ENCODE results near the gene TBC1D5. TPM values are rescaled to one million over a fixed set of nuclear protein-coding genes. Genes with fewer than 3 reads are reported as not detected.

Gene TBC1D5
- total RNA-seq, 1 experiment from 2014 or later, result 43.3 TPM

GRCh38 chr3:17431484-17432045 is 310.9 kb downstream of the TBC1D5 start:
- TF ChIP-seq CTCF (IDR thresholded peaks at IDR 0.05; ENCODE audit: unreplicated experiment), result no peak
- no TSS peak for BruUV-seq (replicated peaks)
- CTCF ChIA-PET, result interaction anchor here (8.9 kb wide), 1 partner anchor 410 kb away, joined by 124 read pairs; no protein-coding TSS in a partner anchor
- no peaks in the 10 kb centered on the region for H3K27me3 Mint-ChIP-seq (ENCODE audit: insufficient read depth, unreplicated experiment)
- no peaks in the 10 kb centered on the region for H3K9me3 Mint-ChIP-seq (ENCODE audit: unreplicated experiment)
- H3K36me3 Mint-ChIP-seq (ENCODE audit: insufficient read depth, unreplicated experiment), result no peaks in the 10 kb centered on the region
- POLR2A ChIA-PET, result no interaction called here
- intact Hi-C loops (cut with micrococcal nuclease), result loop anchor here (1.0 to 2.0 kb wide), 3 partner anchors 255 to 863 kb away; no protein-coding TSS in a partner anchor
- no peak overlapping the region for H3K27ac Mint-ChIP-seq (ENCODE audit: low read depth, unreplicated experiment)
- H3K4me1 Mint-ChIP-seq (ENCODE audit: insufficient read depth, unreplicated experiment), result peaks cover 4% of the 10 kb centered on the region
- H3K4me3 Mint-ChIP-seq (ENCODE audit: unreplicated experiment), result no peak overlapping the region
- DNase-seq (ENCODE audit: unreplicated experiment), result no peak

DNA sequence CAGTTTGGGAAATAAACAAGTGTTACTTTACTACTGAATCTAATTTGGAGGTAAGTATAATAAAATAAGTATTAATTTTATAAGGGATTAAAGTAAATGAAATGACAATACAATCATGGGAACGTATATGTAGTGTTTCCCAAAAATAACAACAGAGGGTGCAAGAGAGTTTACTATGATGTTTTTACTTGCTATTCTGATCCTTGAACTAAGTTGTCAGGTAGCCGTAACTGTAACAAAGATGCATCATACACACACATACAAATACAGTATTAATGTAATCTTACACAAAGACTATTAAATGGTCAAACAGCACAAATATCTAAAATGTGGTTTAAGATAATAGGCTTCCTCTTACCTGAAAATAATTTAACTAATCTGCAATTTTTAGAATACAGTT is 311.4 kb downstream of the TBC1D5 start:
- Mint-ChIP-seq H3K36me3 (ENCODE audit: insufficient read depth, unreplicated experiment) (no peaks in the 10 kb centered on the region), H3K4me1 (ENCODE audit: insufficient read depth, unreplicated experiment) (peaks cover 4% of the 10 kb centered on the region), H3K9me3 (ENCODE audit: unreplicated experiment) (no peaks in the 10 kb centered on the region), H3K27ac (ENCODE audit: low read depth, unreplicated experiment) (no peak overlapping the region), H3K27me3 (ENCODE audit: insufficient read depth, unreplicated experiment) (no peaks in the 10 kb centered on the region), H3K4me3 (ENCODE audit: unreplicated experiment) (no peak overlapping the region)
- CTCF ChIA-PET, result interaction anchor here (0.6 to 8.9 kb wide), 12 partner anchors 9 to 653 kb away, joined by 3 to 124 read pairs (median 3); no protein-coding TSS in a partner anchor
- intact Hi-C loops (cut with micrococcal nuclease), result loop anchor here (1.0 to 2.0 kb wide), 3 partner anchors 255 to 864 kb away; no protein-coding TSS in a partner anchor
- POLR2A ChIA-PET, result interaction anchor here (0.5 kb wide), 1 partner anchor 225 kb away, joined by 3 read pairs; no protein-coding TSS in a partner anchor
- BruUV-seq (replicated peaks), result no TSS peak
- peak; percentile 42 for TF ChIP-seq CTCF (IDR thresholded peaks at IDR 0.05; ENCODE audit: unreplicated experiment)
- DNase-seq (ENCODE audit: unreplicated experiment), result peak; percentile 54

DNA sequence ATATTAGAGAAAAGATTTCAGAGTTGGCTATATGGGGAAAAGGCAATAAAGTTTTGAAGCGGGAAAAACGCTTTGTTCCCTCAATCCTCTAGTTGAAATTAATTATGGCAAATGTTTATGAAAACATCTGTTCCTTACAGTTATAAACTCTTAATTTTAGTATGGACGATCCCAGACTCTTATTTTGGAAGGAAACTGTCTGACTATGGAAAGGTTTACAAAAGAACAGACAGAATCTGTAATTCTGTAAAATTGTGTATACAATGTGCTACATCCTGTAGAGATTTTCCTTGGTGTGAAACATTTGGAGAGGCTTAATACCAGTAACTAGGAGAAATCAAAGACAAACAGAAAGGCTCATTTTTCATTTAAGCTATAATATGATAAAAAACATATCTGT is 311.8 kb downstream of the TBC1D5 start:
- H3K4me1 Mint-ChIP-seq (ENCODE audit: insufficient read depth, unreplicated experiment), result peaks cover 4% of the 10 kb centered on the region
- POLR2A ChIA-PET, result interaction anchor here (0.5 kb wide), 2 partner anchors 217 to 225 kb away, joined by 3 to 4 read pairs; no protein-coding TSS in a partner anchor
- no peak overlapping the region for H3K4me3 Mint-ChIP-seq (ENCODE audit: unreplicated experiment)
- no peaks in the 10 kb centered on the region for H3K9me3 Mint-ChIP-seq (ENCODE audit: unreplicated experiment)
- H3K27ac Mint-ChIP-seq (ENCODE audit: low read depth, unreplicated experiment), result no peak overlapping the region
- H3K27me3 Mint-ChIP-seq (ENCODE audit: insufficient read depth, unreplicated experiment), result no peaks in the 10 kb centered on the region
- intact Hi-C loops (cut with micrococcal nuclease), result loop anchor here (2.0 kb wide), 1 partner anchor 864 kb away; no protein-coding TSS in a partner anchor
- CTCF ChIA-PET, result interaction anchor here (0.6 to 8.9 kb wide), 13 partner anchors 10 to 653 kb away, joined by 3 to 124 read pairs (median 3); no protein-coding TSS in a partner anchor
- no TSS peak for BruUV-seq (replicated peaks)
- no peak for TF ChIP-seq CTCF (IDR thresholded peaks at IDR 0.05; ENCODE audit: unreplicated experiment)
- DNase-seq (ENCODE audit: unreplicated experiment), result no peak
- H3K36me3 Mint-ChIP-seq (ENCODE audit: insufficient read depth, unreplicated experiment), result no peaks in the 10 kb centered on the region

DNA sequence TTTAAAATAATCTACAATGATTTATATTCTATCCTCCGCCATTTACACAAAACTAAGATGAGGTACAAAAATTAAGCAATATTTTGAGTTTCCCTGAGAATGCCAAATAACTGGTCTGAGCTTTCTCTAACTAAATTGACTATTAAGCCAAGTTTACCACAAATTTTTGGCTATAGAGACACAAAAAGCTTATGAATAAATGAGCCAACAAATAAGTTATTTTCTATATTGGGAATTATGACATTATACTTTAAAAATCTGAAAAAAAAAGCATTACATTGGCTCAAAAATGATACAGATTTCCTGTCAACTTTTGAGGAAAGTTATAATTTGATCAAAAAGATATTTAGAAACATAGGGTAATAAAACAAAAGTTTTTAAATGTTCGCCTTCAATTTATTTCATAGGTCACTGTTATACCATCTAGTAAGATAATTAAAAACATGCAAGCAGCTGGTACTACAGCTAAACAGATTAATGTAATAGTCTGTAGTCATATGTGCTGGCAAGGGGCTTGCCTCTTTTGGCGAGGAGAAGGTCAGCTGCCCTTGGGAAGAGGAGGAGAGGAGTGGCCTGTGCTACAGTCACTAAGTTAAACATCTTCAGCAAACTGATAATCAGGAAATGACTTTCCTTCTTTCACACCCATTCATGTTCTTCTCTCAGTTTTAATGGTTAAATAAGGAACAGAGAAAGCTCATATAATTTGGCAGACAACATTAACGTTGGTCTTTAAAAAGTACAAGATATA is 318.5 kb downstream of the TBC1D5 start:
- BruUV-seq (replicated peaks), result no TSS peak
- ChIA-PET POLR2A (no interaction called here), CTCF (interaction anchor here (0.6 to 3.7 kb wide), 7 partner anchors 9 to 498 kb away, joined by 3 to 29 read pairs (median 4); no protein-coding TSS in a partner anchor)
- intact Hi-C loops (cut with micrococcal nuclease), result no loop called here
- no peak for DNase-seq (ENCODE audit: unreplicated experiment)
- Mint-ChIP-seq H3K27me3 (ENCODE audit: insufficient read depth, unreplicated experiment) (no peaks in the 10 kb centered on the region), H3K4me3 (ENCODE audit: unreplicated experiment) (no peak overlapping the region), H3K27ac (ENCODE audit: low read depth, unreplicated experiment) (no peak overlapping the region), H3K9me3 (ENCODE audit: unreplicated experiment) (no peaks in the 10 kb centered on the region), H3K4me1 (ENCODE audit: insufficient read depth, unreplicated experiment) (no peaks in the 10 kb centered on the region), H3K36me3 (ENCODE audit: insufficient read depth, unreplicated experiment) (no peaks in the 10 kb centered on the region)
- TF ChIP-seq CTCF (IDR thresholded peaks at IDR 0.05; ENCODE audit: unreplicated experiment), result no peak
